Cardiac muscle cell (in vitro differentiated cells and primary cell): Measurements from ENCODE around the gene FADS6. TPM values are rescaled to one million over a fixed set of nuclear protein-coding genes. Genes with fewer than 3 reads are reported as not detected.

Experiments
- DNase-seq, 2 donors: peaks; one replicate each; pipeline versions ENCODE4 v3.0.0 to v3.0.0-alpha.2; 2010 to 2017; ENCODE audit warnings: low read depth in 1 of 2, low spot score in 1 of 2
- H3K27ac ChIP-seq: fragments of 200-600 bp; sonication (generic); 2 replicates; pipeline ENCODE4 v1.5.1; 2016
- H3K27me3 ChIP-seq: fragments of 200-600 bp; sonication (generic); 2 replicates; pipeline ENCODE4 v1.6.0; 2016; ENCODE audit warnings: control low read depth
- H3K36me3 ChIP-seq: fragments of 200-600 bp; sonication (generic); 2 replicates; pipeline ENCODE4 v1.5.1; 2016; ENCODE audit warnings: control low read depth
- H3K4me1 ChIP-seq: fragments of 200-600 bp; sonication (generic); 2 replicates; pipeline ENCODE4 v1.8.1; 2017; ENCODE audit warnings: low read depth, mild to moderate bottlenecking, mixed run types
- H3K4me3 ChIP-seq: fragments of 200-600 bp; sonication (generic); 2 replicates; pipeline ENCODE4 v1.5.1; 2016; ENCODE audit warnings: mild to moderate bottlenecking
- H3K9me3 ChIP-seq: fragments of 200-600 bp; sonication (generic); 2 replicates; pipeline ENCODE4 v1.5.1; 2017; ENCODE audit warnings: low read depth, mild to moderate bottlenecking, control low read depth
- polyA plus RNA-seq: library from polyadenylated mRNA; unstranded; fragments of >200 nt; fragmentation: Nextera tagmentation; extraction: Ambion mirVana; gene quantifications from 2 replicates; pipeline ENCODE4 v1.2.1, GENCODE V29; 2016
- total RNA-seq: library from RNA; depleted of rRNA; stranded (reverse); fragments of >200 nt; gene quantifications from 2 replicates; pipeline ENCODE4 v1.2.3, GENCODE V29; 2016
- TF ChIP-seq, protein P1 (sequence below): IDR thresholded peaks from 2 replicates; pipeline ENCODE4 v1.5.1; 2012; ENCODE audit warnings: low read depth, mild to moderate bottlenecking, low read length

Gene FADS6
- total and polyA plus RNA-seq, 2 experiments from 2014 or later: 0.83 to 1.3 TPM

DNA sequence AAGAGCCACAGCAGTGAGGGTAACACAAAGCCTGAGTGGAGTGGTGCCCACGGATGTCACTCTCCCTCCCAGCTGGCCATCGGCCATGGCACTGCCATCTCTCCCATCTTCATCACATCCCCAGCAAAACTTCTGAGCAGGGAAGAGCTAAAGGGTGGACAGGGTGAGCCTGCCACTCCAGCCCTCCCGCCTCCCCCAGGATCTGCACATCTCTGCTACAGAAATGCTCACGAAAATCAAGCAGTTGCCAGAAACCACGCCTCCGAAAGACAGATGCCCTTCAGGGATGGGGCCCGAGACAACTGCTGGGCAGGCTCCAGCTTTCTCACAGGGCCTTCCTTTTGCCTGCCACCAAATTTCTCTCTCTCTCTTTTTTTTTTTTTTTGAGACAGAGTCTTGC is 37.3 kb downstream of the FADS6 start:
- no peak for DNase-seq
- Histone ChIP-seq H3K27ac (no peak overlapping the region), H3K36me3 (no peaks in the 10 kb centered on the region), H3K9me3 (no peaks in the 10 kb centered on the region), H3K27me3 (peaks cover 97% of the 10 kb centered on the region), H3K4me1 (peaks cover 6% of the 10 kb centered on the region), H3K4me3 (no peak overlapping the region)
- TF ChIP-seq, protein P1, sequence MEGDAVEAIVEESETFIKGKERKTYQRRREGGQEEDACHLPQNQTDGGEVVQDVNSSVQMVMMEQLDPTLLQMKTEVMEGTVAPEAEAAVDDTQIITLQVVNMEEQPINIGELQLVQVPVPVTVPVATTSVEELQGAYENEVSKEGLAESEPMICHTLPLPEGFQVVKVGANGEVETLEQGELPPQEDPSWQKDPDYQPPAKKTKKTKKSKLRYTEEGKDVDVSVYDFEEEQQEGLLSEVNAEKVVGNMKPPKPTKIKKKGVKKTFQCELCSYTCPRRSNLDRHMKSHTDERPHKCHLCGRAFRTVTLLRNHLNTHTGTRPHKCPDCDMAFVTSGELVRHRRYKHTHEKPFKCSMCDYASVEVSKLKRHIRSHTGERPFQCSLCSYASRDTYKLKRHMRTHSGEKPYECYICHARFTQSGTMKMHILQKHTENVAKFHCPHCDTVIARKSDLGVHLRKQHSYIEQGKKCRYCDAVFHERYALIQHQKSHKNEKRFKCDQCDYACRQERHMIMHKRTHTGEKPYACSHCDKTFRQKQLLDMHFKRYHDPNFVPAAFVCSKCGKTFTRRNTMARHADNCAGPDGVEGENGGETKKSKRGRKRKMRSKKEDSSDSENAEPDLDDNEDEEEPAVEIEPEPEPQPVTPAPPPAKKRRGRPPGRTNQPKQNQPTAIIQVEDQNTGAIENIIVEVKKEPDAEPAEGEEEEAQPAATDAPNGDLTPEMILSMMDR: no peak

DNA sequence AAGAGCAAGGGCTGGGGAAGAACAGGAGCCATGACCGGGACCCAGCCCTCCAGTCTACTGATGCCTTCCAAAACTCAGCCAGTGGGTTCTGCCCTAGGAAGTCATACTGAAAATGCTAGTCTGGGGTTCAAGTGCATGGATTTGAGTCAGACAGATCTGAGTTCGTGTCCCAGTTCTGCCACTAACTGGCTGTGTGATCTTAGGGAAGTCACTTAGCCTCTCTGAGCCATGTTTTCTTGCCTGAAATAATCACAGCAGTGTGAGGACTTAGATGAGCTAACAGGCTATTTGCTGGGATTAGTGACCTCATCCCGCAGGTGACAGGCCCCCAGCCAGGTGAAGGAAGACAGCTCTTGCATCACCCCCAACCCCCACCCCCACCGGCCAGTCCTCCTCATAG is 38.1 kb downstream of the FADS6 start:
- H3K4me3 ChIP-seq: no peak overlapping the region
- H3K36me3 ChIP-seq: no peaks in the 10 kb centered on the region
- H3K9me3 ChIP-seq: no peaks in the 10 kb centered on the region
- H3K27ac ChIP-seq: no peak overlapping the region
- H3K27me3 ChIP-seq: peaks cover 97% of the 10 kb centered on the region
- TF ChIP-seq, protein P1: no peak
- H3K4me1 ChIP-seq: peaks cover 6% of the 10 kb centered on the region
- no peak for DNase-seq

DNA sequence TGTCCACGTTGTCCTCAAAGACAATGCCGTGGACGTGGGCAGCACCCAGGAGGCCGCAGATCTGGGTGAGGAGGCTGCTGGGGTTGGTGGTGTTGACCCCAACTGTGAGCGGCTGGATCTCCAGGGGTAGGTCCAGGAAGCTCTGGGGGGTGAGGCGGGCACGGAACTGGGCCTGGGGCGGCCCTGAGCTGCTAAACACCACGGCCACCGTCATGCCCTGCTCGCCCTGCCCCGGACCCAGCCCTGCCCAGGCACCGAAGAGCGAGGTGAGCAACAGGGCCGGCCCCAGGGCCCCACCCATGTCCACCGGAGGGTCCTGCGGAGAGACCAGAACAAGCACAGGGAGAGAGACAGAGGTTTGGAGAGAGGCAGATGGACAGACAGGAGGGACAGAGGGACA is 38.6 kb downstream of the FADS6 start:
- peaks cover 97% of the 10 kb centered on the region for H3K27me3 ChIP-seq
- H3K4me1 ChIP-seq: peaks cover 6% of the 10 kb centered on the region
- H3K9me3 ChIP-seq: no peaks in the 10 kb centered on the region
- H3K4me3 ChIP-seq: no peak overlapping the region
- no peak overlapping the region for H3K27ac ChIP-seq
- TF ChIP-seq, protein P1: no peak
- DNase-seq: no peak
- no peaks in the 10 kb centered on the region for H3K36me3 ChIP-seq

DNA sequence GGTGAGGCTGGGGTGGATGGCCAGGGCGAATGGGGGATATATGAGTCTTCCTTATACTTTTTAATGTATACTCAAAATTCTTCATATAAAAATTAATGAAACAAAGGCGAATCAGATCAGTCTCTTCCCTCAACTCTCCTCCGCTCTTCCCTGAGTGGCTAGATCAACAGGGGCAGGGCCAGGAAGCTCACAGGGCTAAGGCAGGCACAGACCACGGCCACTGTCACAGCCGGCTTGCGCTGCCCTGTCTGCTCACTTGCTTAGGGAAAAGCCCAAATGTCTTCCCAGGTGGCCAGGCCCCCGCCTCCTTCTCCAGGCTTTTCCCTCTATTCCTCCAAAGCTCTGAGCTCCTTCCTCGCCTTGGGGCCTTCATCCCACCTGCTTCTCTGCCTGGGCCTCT is 39.8 kb downstream of the FADS6 start:
- DNase-seq: no peak
- no peaks in the 10 kb centered on the region for H3K36me3 ChIP-seq
- no peak overlapping the region for H3K4me3 ChIP-seq
- H3K4me1 ChIP-seq: peaks cover 6% of the 10 kb centered on the region
- TF ChIP-seq, protein P1: no peak
- H3K9me3 ChIP-seq: no peaks in the 10 kb centered on the region
- H3K27me3 ChIP-seq: peaks cover 97% of the 10 kb centered on the region
- no peak overlapping the region for H3K27ac ChIP-seq

DNA sequence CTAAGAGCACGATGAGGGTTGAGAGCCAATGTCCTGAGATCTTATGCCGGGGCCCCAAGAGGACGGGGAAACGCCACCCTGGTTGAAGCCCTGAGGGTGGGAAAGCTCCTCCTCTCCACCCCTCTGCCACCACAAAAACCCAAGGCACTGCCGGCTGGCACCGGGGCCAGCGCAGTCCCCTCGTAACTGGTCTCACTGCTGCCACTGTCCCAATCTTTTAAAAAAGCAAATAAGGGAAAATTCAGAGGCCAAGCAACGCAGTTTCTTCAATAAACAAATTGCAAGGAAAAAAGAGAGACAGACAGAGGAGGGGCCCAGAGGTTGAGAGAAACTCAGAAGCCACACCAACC is 40.4 kb downstream of the FADS6 start:
- TF ChIP-seq, protein P1: no peak
- no peak for DNase-seq
- Histone ChIP-seq H3K27me3 (peaks cover 95% of the 10 kb centered on the region), H3K4me1 (peaks cover 6% of the 10 kb centered on the region), H3K4me3 (peak overlapping the region; percentile 14), H3K9me3 (no peaks in the 10 kb centered on the region), H3K27ac (no peak overlapping the region), H3K36me3 (no peaks in the 10 kb centered on the region)
